ENCODE results near the gene MTFR1L. TPM values are rescaled to one million over a fixed set of nuclear protein-coding genes. Genes with fewer than 3 reads are reported as not detected.

The MTFR1L gene
- total RNA-seq, 4 donors from 2014 or later, result 73.2 to 125 (median 93.6) TPM

DNA sequence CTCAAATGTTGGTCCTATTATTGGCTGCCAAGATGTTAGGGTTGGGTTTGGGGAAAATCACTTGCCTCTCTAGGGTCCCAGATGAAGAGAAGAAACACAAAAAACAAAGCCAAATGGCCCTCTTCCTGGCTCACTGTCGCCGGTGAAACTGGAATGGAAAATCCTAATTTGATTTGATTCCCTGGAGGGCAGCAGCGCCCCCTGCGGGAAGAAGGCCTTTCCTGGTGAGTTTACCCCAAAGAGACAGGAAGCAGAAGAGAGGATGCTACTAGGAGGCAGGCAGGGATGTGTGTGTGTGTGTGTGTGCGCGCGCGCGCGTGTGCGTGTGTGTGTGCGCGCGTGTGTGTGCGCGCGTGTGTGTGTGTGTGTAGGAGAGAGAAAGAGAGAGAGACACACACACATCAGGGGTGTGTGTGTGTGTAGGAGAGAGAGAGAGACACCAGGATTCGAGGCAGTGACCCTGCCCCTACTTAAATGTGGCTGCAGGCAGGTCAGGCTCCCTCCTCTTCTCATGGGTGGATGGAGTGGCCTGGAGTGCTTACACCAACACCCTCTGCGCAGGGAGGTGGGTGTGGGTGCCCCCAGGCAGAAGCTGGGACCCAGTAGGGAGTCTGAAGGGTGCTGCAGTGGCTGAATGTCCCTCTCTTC, 22.8 kb upstream of the MTFR1L start:
- peak overlapping the region in 1 of 4 donors; percentile 8 for H3K27ac ChIP-seq
- 2 to 5% methylated on average over 11 to 19 of the region's 19 CpGs for WGBS, 2 donors (ENCODE audit: low coverage in 1 of 2)
- peak; percentile 90 for DNase-seq
- intact Hi-C loops (cut with DNase I; ENCODE audit: low total_unique reads) (loop anchor here (5.0 kb wide), 1 partner anchor 185 kb away; no protein-coding TSS in a partner anchor), in situ Hi-C loops (cut with MboI; ENCODE audit: low pct_ligation_motif_present in 1 of 4, low pct_unique_long_range_greater_than_20kb in 1 of 4, low sequenced_read_pairs in 3 of 4) (loop anchor here (5.0 to 25.0 kb wide), 3 partner anchors 182 to 185 kb away; partner anchors contain the start of gene MAN1C1 (in 3 of the 4))
- no peaks in the 10 kb centered on the region for H3K27me3 ChIP-seq
- H3K4me1 ChIP-seq, result peaks cover 17 to 23% (median 18%) of the 10 kb centered on the region in 4 donors
- TF ChIP-seq, protein P1, sequence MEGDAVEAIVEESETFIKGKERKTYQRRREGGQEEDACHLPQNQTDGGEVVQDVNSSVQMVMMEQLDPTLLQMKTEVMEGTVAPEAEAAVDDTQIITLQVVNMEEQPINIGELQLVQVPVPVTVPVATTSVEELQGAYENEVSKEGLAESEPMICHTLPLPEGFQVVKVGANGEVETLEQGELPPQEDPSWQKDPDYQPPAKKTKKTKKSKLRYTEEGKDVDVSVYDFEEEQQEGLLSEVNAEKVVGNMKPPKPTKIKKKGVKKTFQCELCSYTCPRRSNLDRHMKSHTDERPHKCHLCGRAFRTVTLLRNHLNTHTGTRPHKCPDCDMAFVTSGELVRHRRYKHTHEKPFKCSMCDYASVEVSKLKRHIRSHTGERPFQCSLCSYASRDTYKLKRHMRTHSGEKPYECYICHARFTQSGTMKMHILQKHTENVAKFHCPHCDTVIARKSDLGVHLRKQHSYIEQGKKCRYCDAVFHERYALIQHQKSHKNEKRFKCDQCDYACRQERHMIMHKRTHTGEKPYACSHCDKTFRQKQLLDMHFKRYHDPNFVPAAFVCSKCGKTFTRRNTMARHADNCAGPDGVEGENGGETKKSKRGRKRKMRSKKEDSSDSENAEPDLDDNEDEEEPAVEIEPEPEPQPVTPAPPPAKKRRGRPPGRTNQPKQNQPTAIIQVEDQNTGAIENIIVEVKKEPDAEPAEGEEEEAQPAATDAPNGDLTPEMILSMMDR (IDR thresholded peaks at IDR 0.05), result peak; percentile 71 to 85 (median 75)
- no peak for TF ChIP-seq POLR2A (IDR thresholded peaks at IDR 0.05)
- H3K36me3 ChIP-seq, result no peaks in the 10 kb centered on the region
- no peaks in the 10 kb centered on the region for H3K9me3 ChIP-seq
- H3K4me3 ChIP-seq, result no peak overlapping the region

DNA sequence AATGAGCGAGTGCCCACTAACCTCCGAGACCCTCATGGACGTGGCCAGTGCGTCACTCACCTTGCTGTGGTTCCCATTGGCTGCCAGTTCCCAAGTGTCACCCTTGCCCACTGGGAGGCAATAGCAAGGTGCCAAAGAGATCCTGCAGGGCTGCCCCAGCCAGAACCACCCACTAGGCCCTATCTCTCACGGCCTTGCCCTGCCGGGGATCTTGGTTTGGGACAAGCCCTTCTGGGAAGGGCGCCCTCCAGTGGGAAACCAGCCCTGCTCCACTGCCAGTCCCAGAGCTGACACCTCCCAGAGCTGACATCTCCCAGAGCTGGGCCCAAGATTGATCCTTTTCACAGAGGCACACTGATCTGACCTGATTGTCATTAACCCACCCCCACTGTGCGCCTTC, 21.8 kb upstream of the MTFR1L start:
- no peak for DNase-seq
- H3K27ac ChIP-seq, result no peak overlapping the region
- no peak overlapping the region for H3K4me3 ChIP-seq
- TF ChIP-seq POLR2A (IDR thresholded peaks at IDR 0.05) (no peak), EP300 (IDR thresholded peaks at IDR 0.05; ENCODE audit: low read depth) (no peak), POLR2AphosphoS5 (IDR thresholded peaks at IDR 0.05) (no peak)
- TF ChIP-seq, protein P1 (IDR thresholded peaks at IDR 0.05), result peak in 4 of 5 experiments; percentile 34 to 53 (median 44)
- in situ Hi-C loops (cut with MboI; ENCODE audit: low pct_ligation_motif_present in 1 of 4, low pct_unique_long_range_greater_than_20kb in 1 of 4, low sequenced_read_pairs in 3 of 4) (loop anchor here (5.0 to 25.0 kb wide), 3 partner anchors 183 to 186 kb away; partner anchors contain the start of gene MAN1C1 (in 3 of the 4)), intact Hi-C loops (cut with DNase I; ENCODE audit: low total_unique reads) (loop anchor here (5.0 kb wide), 1 partner anchor 186 kb away; no protein-coding TSS in a partner anchor)
- WGBS, 2 donors (ENCODE audit: low coverage in 1 of 2), result 69 to 100% methylated on average over 1 to 8 of the region's 8 CpGs
- H3K9me3 ChIP-seq, result no peaks in the 10 kb centered on the region
- H3K4me1 ChIP-seq, result peaks cover 17 to 33% (median 20%) of the 10 kb centered on the region in 4 donors
- H3K36me3 ChIP-seq, result no peaks in the 10 kb centered on the region
- H3K27me3 ChIP-seq, result no peaks in the 10 kb centered on the region

GRCh38 chr1:25798666-25799351, 20.9 kb upstream of the MTFR1L start:
- Histone ChIP-seq H3K9me3 (no peaks in the 10 kb centered on the region), H3K4me1 (peaks cover 17 to 37% (median 20%) of the 10 kb centered on the region in 4 donors), H3K27ac (peak overlapping the region in 3 of 4 donors; percentile 80 to 86 (median 85)), H3K36me3 (no peaks in the 10 kb centered on the region), H3K4me3 (no peak overlapping the region), H3K27me3 (no peaks in the 10 kb centered on the region)
- DNase-seq, result no peak
- in situ Hi-C loops (cut with MboI; ENCODE audit: low pct_ligation_motif_present in 1 of 4, low pct_unique_long_range_greater_than_20kb in 1 of 4, low sequenced_read_pairs in 3 of 4), result loop anchor here (5.0 to 25.0 kb wide), 3 partner anchors 184 to 187 kb away; partner anchors contain the start of gene MAN1C1 (in 3 of the 4)
- WGBS, 2 donors (ENCODE audit: low coverage in 1 of 2), result 76% methylated on average over 8 of the region's 8 CpGs; no CpG with 5 or more reads in 1 of the 2 donors
- intact Hi-C loops (cut with DNase I; ENCODE audit: low total_unique reads), result loop anchor here (5.0 kb wide), 1 partner anchor 187 kb away; no protein-coding TSS in a partner anchor
- TF ChIP-seq POLR2A (IDR thresholded peaks at IDR 0.05), result no peak
- TF ChIP-seq POLR2AphosphoS5 (IDR thresholded peaks at IDR 0.05), result no peak
- TF ChIP-seq, protein P1 (IDR thresholded peaks at IDR 0.05), result no peak
- TF ChIP-seq EP300 (IDR thresholded peaks at IDR 0.05; ENCODE audit: low read depth), result no peak

All from transverse colon (tissue), 4 donors.